ENCODE measurements around the gene CLCN3. TPM values are rescaled to one million over a fixed set of nuclear protein-coding genes. Genes with fewer than 3 reads are reported as not detected.

CLCN3 gene
- total and polyA plus RNA-seq, 2 of the 4 experiments (the other 2 are of a cell fraction): 13.0 to 22.8 TPM

GRCh38 chr4:169645627-169646026 is 25.2 kb downstream of the CLCN3 start:
- dilution Hi-C loops (cut with HindIII; ENCODE audit: low sequenced_read_pairs, unreplicated experiment) (no loop called here), in situ Hi-C loops (cut with MboI; ENCODE audit: low sequenced_read_pairs) (no loop called here), intact Hi-C loops (cut with micrococcal nuclease) (no loop called here)
- peaks cover 4% of the 10 kb centered on the region; the same call in 1 of the 2 replicates for H3K9me1 ChIP-seq (ENCODE audit: insufficient read depth, low read length)
- no peak overlapping the region for H2AK9ac ChIP-seq (replicated peaks; ENCODE audit: low read depth, low read length, poor library complexity)
- H3K79me1 ChIP-seq (ENCODE audit: low read depth in 1 of 2, low read length in 2 of 2): peaks cover 0 to 4% of the 10 kb centered on the region in 2 experiments; a peak in 2 of 4 replicates
- no peak overlapping the region for H2AK5ac ChIP-seq (ENCODE audit: low read depth, low read length)
- ChIA-PET POLR2A (ENCODE audit: unreplicated experiment) (no interaction called here), CTCF (interaction anchor here (1.5 kb wide), 1 partner anchor 33 kb away, joined by 3 read pairs; the partner anchor contains the start of gene NEK1)
- H3K14ac ChIP-seq (replicated peaks; ENCODE audit: low read depth, low read length): no peak overlapping the region
- no peak overlapping the region for H4K8ac ChIP-seq (ENCODE audit: low read depth in 2 of 2, low read length in 2 of 2)
- WGBS, 2 experiments (ENCODE audit: extremely low coverage in 2 of 2, insufficient read length in 1 of 2): no CpG with 5 or more reads among the region's 1 CpG
- H4K5ac ChIP-seq (ENCODE audit: low read depth, low read length): no peak overlapping the region
- peaks cover 2% of the 10 kb centered on the region; the same call in 1 of the 2 replicates for H3K4me1 ChIP-seq (ENCODE audit: control insufficient read depth, insufficient read depth, low read length)
- no peak overlapping the region for H4K91ac ChIP-seq (ENCODE audit: insufficient read depth, low read depth, low read length)
- TF ChIP-seq MXI1 (IDR thresholded peaks at IDR 0.05; ENCODE audit: borderline replicate concordance, low read depth, low read length) (no peak), BHLHE40 (IDR thresholded peaks at IDR 0.05; ENCODE audit: low read depth, low read length) (no peak), CEBPB (IDR thresholded peaks at IDR 0.05; ENCODE audit: low read depth, low read length) (no peak), FOS (IDR thresholded peaks at IDR 0.05; ENCODE audit: low read depth, low read length) (no peak), RAD21 (IDR thresholded peaks at IDR 0.05; ENCODE audit: low read length) (no peak), ELK1 (IDR thresholded peaks at IDR 0.05; ENCODE audit: borderline replicate concordance, low read depth, low read length) (no peak), POLR2A (IDR thresholded peaks at IDR 0.05; ENCODE audit: low read depth, low read length) (no peak), RCOR1 (IDR thresholded peaks at IDR 0.05; ENCODE audit: insufficient replicate concordance, low read length) (no peak), CHD1 (IDR thresholded peaks at IDR 0.05; ENCODE audit: low read depth, low read length) (no peak), MAZ (IDR thresholded peaks at IDR 0.05; ENCODE audit: borderline replicate concordance, low read depth, low read length) (no peak), NFE2L2 (IDR thresholded peaks at IDR 0.05; ENCODE audit: low read depth, low read length) (no peak), CTCF (conservative IDR thresholded peaks at IDR 0.05; ENCODE audit: low read depth, low read length) (no peak), MAFK (IDR thresholded peaks at IDR 0.05; ENCODE audit: low read depth, low read length) (no peak), RFX5 (IDR thresholded peaks at IDR 0.05; ENCODE audit: low read depth, low read length) (no peak), SMC3 (IDR thresholded peaks at IDR 0.05; ENCODE audit: low read depth, low read length) (no peak), USF2 (IDR thresholded peaks at IDR 0.05; ENCODE audit: low read depth, low read length) (no peak)
- H3K36me3 ChIP-seq (ENCODE audit: control insufficient read depth, insufficient read depth, low read length): no peaks in the 10 kb centered on the region
- H2AFZ ChIP-seq (replicated peaks; ENCODE audit: low read length, poor library complexity): no peak overlapping the region
- H3K9ac ChIP-seq (ENCODE audit: low read depth, low read length): no peak overlapping the region
- no peak overlapping the region for H2BK20ac ChIP-seq (ENCODE audit: low read depth, low read length)
- H3K4me3 ChIP-seq (ENCODE audit: insufficient read depth, low read depth, low read length): no peak overlapping the region
- H2BK120ac ChIP-seq (ENCODE audit: low read depth, low read length): no peak overlapping the region
- H2BK15ac ChIP-seq (ENCODE audit: low read depth, low read length): no peak overlapping the region
- ATAC-seq (ENCODE audit: low read depth): peak; percentile 21; the same call in 1 of the 2 replicates
- no peaks in the 10 kb centered on the region for H3K9me3 ChIP-seq (ENCODE audit: control insufficient read depth, insufficient read depth, low read length)
- H2BK5ac ChIP-seq (ENCODE audit: low read depth, low read length, poor library complexity, severe bottlenecking): no peak overlapping the region
- no TSS peak for BruUV-seq (replicated peaks)
- no peaks in the 10 kb centered on the region for H3K27me3 ChIP-seq (ENCODE audit: control insufficient read depth, insufficient read depth, low read length)
- no peak overlapping the region for H3K4me2 ChIP-seq (ENCODE audit: low read depth, low read length)
- no peak overlapping the region for H3K27ac ChIP-seq (ENCODE audit: insufficient read depth, low read length)
- no peak overlapping the region for H3K18ac ChIP-seq (ENCODE audit: low read depth, low read length)
- no peak overlapping the region for H3K56ac ChIP-seq (ENCODE audit: extremely low read depth, insufficient read depth, low read length)
- H3K4ac ChIP-seq (ENCODE audit: low read depth, low read length): no peak overlapping the region
- no peaks in the 10 kb centered on the region for H4K20me1 ChIP-seq (ENCODE audit: insufficient read depth, low read length)
- no peak for DNase-seq
- no peak overlapping the region for H3K23ac ChIP-seq (ENCODE audit: low read depth, low read length)
